HEK293 (cell line): ENCODE data around the gene PPEF1.

Experiments used
- KLF10 ChIP-seq: fragments of 450-650 bp; IDR thresholded peaks from 2 replicates; pipeline ENCODE4 v1.5.1; 2018; ENCODE audit warnings: missing biosample characterization, mild to moderate bottlenecking, missing genetic modification characterization
- MEIS1 ChIP-seq: sonication (generic); formaldehyde crosslinking; IDR thresholded peaks from 2 replicates; pipeline ENCODE4 v1.8.1; 2022; ENCODE audit warnings: missing genetic modification reagents, mild to moderate bottlenecking, borderline replicate concordance
- PRDM1 ChIP-seq: fragments of 450-650 bp; formaldehyde crosslinking; IDR thresholded peaks from 2 replicates; pipeline ENCODE4; 2016; ENCODE audit warnings: missing biosample characterization, missing genetic modification characterization
- SP7 ChIP-seq: fragments of 450-650 bp; formaldehyde crosslinking; IDR thresholded peaks from 2 replicates; pipeline ENCODE4 v1.5.1; 2016; ENCODE audit warnings: missing biosample characterization, missing genetic modification characterization
- ZBTB21 ChIP-seq: fragments of 450-650 bp; formaldehyde crosslinking; IDR thresholded peaks from 2 replicates; pipeline ENCODE4 v1.5.1; 2017; ENCODE audit warnings: missing biosample characterization, missing genetic modification characterization
- ZBTB48 ChIP-seq: fragments of 450-650 bp; formaldehyde crosslinking; IDR thresholded peaks from 2 replicates; pipeline ENCODE4 v1.5.1; 2016; ENCODE audit warnings: missing biosample characterization, missing genetic modification characterization
- ZFHX2 ChIP-seq: fragments of 450-650 bp; formaldehyde crosslinking; conservative IDR thresholded peaks from 2 replicates; pipeline ENCODE4 v1.5.1; 2016; ENCODE audit warnings: missing biosample characterization, missing genetic modification characterization
- ZFP41 ChIP-seq: fragments of 450-650 bp; formaldehyde crosslinking; IDR thresholded peaks from 2 replicates; pipeline ENCODE4 v1.5.1; 2016; ENCODE audit warnings: missing biosample characterization, missing genetic modification characterization, borderline replicate concordance
- ZNF239 ChIP-seq: fragments of 450-650 bp; formaldehyde crosslinking; IDR thresholded peaks from 2 replicates; pipeline ENCODE4 v1.5.1; 2016; ENCODE audit warnings: missing biosample characterization, missing genetic modification characterization
- ZNF266 ChIP-seq: fragments of 450-650 bp; formaldehyde crosslinking; IDR thresholded peaks from 2 replicates; pipeline ENCODE4 v1.5.1; 2016; ENCODE audit warnings: missing biosample characterization, missing genetic modification characterization, low read depth
- ZNF514 ChIP-seq: fragments of 450-650 bp; formaldehyde crosslinking; IDR thresholded peaks from 2 replicates; pipeline ENCODE4 v1.5.1; 2016; ENCODE audit warnings: missing biosample characterization, missing genetic modification characterization
- ZNF585B ChIP-seq: fragments of 450-650 bp; formaldehyde crosslinking; IDR thresholded peaks from 2 replicates; pipeline ENCODE4 v1.5.1; 2016; ENCODE audit warnings: missing biosample characterization, missing genetic modification characterization
- ZNF621 ChIP-seq: fragments of 450-650 bp; formaldehyde crosslinking; IDR thresholded peaks from 2 replicates; pipeline ENCODE4 v1.5.1; 2017; ENCODE audit warnings: missing biosample characterization, missing genetic modification characterization
- ZNF677 ChIP-seq: fragments of 450-650 bp; IDR thresholded peaks from 2 replicates; pipeline ENCODE4 v1.5.0; 2018; ENCODE audit warnings: missing biosample characterization, mild to moderate bottlenecking, missing genetic modification characterization, moderate library complexity
- ZNF785 ChIP-seq: fragments of 450-650 bp; formaldehyde crosslinking; IDR thresholded peaks from 2 replicates; pipeline ENCODE4 v1.5.1; 2016; ENCODE audit warnings: missing biosample characterization, missing genetic modification characterization
- ZNF843 ChIP-seq: fragments of 450-650 bp; formaldehyde crosslinking; IDR thresholded peaks from 2 replicates; pipeline ENCODE4 v1.5.1; 2016; ENCODE audit warnings: missing biosample characterization, missing genetic modification characterization
- ZXDB ChIP-seq: fragments of 450-650 bp; formaldehyde crosslinking; IDR thresholded peaks from 2 replicates; pipeline ENCODE4 v1.5.1; 2016; ENCODE audit warnings: missing biosample characterization, missing genetic modification characterization
- TF ChIP-seq, protein P1 (sequence below): fragments of 450-650 bp; formaldehyde crosslinking; IDR thresholded peaks from 2 replicates; pipeline ENCODE4 v1.5.1; 2016; ENCODE audit warnings: missing biosample characterization, missing genetic modification characterization
- TF ChIP-seq, protein P2 (sequence below): fragments of 450-650 bp; formaldehyde crosslinking; IDR thresholded peaks from 2 replicates; pipeline ENCODE4 v1.5.1; 2016; ENCODE audit warnings: missing biosample characterization, missing genetic modification characterization
- TF ChIP-seq, protein P3 (sequence below): fragments of 450-650 bp; formaldehyde crosslinking; conservative IDR thresholded peaks from 2 replicates; pipeline ENCODE4 v1.5.1; 2016; ENCODE audit warnings: low read depth, missing biosample characterization, missing genetic modification characterization
- TF ChIP-seq, protein P4 (sequence below): fragments of 450-650 bp; formaldehyde crosslinking; IDR thresholded peaks from 2 replicates; pipeline ENCODE4 v1.5.1; 2016; ENCODE audit warnings: missing biosample characterization, missing genetic modification characterization
- TF ChIP-seq, protein P5 (sequence below): fragments of 450-650 bp; formaldehyde crosslinking; IDR thresholded peaks from 2 replicates; pipeline ENCODE4 v1.5.1; 2017; ENCODE audit warnings: missing biosample characterization, missing genetic modification characterization

PPEF1 gene

DNA sequence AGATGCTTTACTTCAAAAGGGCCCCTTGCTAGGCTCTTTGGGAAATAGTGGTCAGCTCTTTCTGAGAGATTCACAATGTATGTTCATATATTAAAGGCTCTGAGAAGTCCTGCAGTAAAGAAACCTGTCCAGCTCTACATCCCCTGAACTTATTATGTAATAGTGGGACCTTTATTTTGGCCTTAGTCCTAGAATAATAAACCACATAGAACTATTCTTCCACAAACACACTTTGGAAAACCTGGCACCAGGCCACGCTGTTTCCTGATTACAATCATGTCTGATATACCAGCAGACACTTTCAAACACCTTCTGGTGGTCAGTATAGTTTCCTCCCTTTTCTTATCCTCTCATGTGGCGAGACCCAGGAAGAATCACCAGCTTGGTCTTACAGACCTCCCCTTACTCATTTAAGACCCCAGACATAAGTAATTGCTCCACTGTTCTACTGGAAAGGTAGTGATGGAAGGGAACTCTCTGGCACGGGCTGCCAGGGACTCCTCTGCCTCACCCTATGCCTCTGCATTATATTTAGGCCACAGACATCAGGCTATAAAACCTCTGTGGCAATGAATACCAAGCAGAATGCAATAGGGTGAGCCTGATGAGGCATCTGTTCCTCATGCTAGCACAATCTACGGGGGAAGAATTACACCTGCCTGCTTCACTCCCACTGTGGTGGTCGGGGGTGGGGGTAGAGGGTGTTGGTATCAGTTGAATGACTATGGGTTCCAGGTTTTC, 5.7 kb upstream of the PPEF1 start (continued):
- TF ChIP-seq, protein P1, sequence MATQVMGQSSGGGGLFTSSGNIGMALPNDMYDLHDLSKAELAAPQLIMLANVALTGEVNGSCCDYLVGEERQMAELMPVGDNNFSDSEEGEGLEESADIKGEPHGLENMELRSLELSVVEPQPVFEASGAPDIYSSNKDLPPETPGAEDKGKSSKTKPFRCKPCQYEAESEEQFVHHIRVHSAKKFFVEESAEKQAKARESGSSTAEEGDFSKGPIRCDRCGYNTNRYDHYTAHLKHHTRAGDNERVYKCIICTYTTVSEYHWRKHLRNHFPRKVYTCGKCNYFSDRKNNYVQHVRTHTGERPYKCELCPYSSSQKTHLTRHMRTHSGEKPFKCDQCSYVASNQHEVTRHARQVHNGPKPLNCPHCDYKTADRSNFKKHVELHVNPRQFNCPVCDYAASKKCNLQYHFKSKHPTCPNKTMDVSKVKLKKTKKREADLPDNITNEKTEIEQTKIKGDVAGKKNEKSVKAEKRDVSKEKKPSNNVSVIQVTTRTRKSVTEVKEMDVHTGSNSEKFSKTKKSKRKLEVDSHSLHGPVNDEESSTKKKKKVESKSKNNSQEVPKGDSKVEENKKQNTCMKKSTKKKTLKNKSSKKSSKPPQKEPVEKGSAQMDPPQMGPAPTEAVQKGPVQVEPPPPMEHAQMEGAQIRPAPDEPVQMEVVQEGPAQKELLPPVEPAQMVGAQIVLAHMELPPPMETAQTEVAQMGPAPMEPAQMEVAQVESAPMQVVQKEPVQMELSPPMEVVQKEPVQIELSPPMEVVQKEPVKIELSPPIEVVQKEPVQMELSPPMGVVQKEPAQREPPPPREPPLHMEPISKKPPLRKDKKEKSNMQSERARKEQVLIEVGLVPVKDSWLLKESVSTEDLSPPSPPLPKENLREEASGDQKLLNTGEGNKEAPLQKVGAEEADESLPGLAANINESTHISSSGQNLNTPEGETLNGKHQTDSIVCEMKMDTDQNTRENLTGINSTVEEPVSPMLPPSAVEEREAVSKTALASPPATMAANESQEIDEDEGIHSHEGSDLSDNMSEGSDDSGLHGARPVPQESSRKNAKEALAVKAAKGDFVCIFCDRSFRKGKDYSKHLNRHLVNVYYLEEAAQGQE = 0 out of 2 replicates have a peak, but pooled peaks have one; percentile 18
- no peak for TF ChIP-seq PRDM1 (tag by site-specific recombination)
- no peak for TF ChIP-seq ZNF621 (tag by site-specific recombination)
- TF ChIP-seq, protein P2, sequence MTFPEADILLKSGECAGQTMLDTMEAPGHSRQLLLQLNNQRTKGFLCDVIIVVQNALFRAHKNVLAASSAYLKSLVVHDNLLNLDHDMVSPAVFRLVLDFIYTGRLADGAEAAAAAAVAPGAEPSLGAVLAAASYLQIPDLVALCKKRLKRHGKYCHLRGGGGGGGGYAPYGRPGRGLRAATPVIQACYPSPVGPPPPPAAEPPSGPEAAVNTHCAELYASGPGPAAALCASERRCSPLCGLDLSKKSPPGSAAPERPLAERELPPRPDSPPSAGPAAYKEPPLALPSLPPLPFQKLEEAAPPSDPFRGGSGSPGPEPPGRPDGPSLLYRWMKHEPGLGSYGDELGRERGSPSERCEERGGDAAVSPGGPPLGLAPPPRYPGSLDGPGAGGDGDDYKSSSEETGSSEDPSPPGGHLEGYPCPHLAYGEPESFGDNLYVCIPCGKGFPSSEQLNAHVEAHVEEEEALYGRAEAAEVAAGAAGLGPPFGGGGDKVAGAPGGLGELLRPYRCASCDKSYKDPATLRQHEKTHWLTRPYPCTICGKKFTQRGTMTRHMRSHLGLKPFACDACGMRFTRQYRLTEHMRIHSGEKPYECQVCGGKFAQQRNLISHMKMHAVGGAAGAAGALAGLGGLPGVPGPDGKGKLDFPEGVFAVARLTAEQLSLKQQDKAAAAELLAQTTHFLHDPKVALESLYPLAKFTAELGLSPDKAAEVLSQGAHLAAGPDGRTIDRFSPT (tag by site-specific recombination) = no peak
- TF ChIP-seq ZBTB48 (tag by site-specific recombination) = 0 out of 2 replicates have a peak, but pooled peaks have one; percentile 18
- TF ChIP-seq ZNF677 = no peak
- no peak for TF ChIP-seq ZNF785
- TF ChIP-seq MEIS1 (CRISPR knock-in tag) = no peak
- TF ChIP-seq, protein P3, sequence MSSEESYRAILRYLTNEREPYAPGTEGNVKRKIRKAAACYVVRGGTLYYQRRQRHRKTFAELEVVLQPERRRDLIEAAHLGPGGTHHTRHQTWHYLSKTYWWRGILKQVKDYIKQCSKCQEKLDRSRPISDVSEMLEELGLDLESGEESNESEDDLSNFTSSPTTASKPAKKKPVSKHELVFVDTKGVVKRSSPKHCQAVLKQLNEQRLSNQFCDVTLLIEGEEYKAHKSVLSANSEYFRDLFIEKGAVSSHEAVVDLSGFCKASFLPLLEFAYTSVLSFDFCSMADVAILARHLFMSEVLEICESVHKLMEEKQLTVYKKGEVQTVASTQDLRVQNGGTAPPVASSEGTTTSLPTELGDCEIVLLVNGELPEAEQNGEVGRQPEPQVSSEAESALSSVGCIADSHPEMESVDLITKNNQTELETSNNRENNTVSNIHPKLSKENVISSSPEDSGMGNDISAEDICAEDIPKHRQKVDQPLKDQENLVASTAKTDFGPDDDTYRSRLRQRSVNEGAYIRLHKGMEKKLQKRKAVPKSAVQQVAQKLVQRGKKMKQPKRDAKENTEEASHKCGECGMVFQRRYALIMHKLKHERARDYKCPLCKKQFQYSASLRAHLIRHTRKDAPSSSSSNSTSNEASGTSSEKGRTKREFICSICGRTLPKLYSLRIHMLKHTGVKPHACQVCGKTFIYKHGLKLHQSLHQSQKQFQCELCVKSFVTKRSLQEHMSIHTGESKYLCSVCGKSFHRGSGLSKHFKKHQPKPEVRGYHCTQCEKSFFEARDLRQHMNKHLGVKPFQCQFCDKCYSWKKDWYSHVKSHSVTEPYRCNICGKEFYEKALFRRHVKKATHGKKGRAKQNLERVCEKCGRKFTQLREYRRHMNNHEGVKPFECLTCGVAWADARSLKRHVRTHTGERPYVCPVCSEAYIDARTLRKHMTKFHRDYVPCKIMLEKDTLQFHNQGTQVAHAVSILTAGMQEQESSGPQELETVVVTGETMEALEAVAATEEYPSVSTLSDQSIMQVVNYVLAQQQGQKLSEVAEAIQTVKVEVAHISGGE = no peak
- TF ChIP-seq SP7 (tag by site-specific recombination) = 0 out of 2 replicates have a peak, but pooled peaks have one; percentile 13
- TF ChIP-seq ZNF514 (tag by site-specific recombination) = no peak
- TF ChIP-seq ZFP41 (tag by site-specific recombination) = no peak
- TF ChIP-seq, protein P4, sequence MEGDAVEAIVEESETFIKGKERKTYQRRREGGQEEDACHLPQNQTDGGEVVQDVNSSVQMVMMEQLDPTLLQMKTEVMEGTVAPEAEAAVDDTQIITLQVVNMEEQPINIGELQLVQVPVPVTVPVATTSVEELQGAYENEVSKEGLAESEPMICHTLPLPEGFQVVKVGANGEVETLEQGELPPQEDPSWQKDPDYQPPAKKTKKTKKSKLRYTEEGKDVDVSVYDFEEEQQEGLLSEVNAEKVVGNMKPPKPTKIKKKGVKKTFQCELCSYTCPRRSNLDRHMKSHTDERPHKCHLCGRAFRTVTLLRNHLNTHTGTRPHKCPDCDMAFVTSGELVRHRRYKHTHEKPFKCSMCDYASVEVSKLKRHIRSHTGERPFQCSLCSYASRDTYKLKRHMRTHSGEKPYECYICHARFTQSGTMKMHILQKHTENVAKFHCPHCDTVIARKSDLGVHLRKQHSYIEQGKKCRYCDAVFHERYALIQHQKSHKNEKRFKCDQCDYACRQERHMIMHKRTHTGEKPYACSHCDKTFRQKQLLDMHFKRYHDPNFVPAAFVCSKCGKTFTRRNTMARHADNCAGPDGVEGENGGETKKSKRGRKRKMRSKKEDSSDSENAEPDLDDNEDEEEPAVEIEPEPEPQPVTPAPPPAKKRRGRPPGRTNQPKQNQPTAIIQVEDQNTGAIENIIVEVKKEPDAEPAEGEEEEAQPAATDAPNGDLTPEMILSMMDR = no peak
- 0 out of 2 replicates have a peak, but pooled peaks have one; percentile 22 for TF ChIP-seq KLF10 (tag by site-specific recombination)
- peak; percentile 21; the same call in 1 of the 2 replicates for TF ChIP-seq ZFHX2 (tag by site-specific recombination)
- TF ChIP-seq ZXDB = peak; percentile 60
- no peak for TF ChIP-seq ZNF843
- no peak for TF ChIP-seq ZNF585B
- TF ChIP-seq, protein P5, sequence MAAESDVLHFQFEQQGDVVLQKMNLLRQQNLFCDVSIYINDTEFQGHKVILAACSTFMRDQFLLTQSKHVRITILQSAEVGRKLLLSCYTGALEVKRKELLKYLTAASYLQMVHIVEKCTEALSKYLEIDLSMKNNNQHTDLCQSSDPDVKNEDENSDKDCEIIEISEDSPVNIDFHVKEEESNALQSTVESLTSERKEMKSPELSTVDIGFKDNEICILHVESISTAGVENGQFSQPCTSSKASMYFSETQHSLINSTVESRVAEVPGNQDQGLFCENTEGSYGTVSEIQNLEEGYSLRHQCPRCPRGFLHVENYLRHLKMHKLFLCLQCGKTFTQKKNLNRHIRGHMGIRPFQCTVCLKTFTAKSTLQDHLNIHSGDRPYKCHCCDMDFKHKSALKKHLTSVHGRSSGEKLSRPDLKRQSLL (tag by site-specific recombination) = no peak
- no peak for TF ChIP-seq ZNF266 (tag by site-specific recombination)
- TF ChIP-seq ZNF239 (tag by site-specific recombination) = peak; percentile 97
- no peak; the same call in 1 of the 2 replicates for TF ChIP-seq ZBTB21
